Astrocyte of the cerebellum (primary cell): ENCODE results near the gene ATE1.
A peak's percentile ranks its signal among the peaks of the same experiment; 100 is the strongest.

Source experiments
- DNase-seq: peaks from one replicate; pipeline ENCODE4 v3.0.0-alpha.2; 2011; ENCODE audit warnings: low read depth
- H3K4me3 ChIP-seq: 2 replicates; pipeline ENCODE4 v1.5.1; 2011; ENCODE audit warnings: mild to moderate bottlenecking, low read depth, low read length, moderate library complexity
- in situ Hi-C: cut with HindIII; loops from 2 replicates; pipeline ENCODE4 v1.10.0; 2017; ENCODE audit warnings: low sequenced_read_pairs
- TF ChIP-seq, protein P1 (sequence below): IDR thresholded peaks from 2 replicates; pipeline ENCODE4 v1.5.1; 2012; ENCODE audit warnings: low read length, low read depth, moderate library complexity, mild to moderate bottlenecking; ENCODE audit errors: missing control alignments

Gene ATE1

DNA sequence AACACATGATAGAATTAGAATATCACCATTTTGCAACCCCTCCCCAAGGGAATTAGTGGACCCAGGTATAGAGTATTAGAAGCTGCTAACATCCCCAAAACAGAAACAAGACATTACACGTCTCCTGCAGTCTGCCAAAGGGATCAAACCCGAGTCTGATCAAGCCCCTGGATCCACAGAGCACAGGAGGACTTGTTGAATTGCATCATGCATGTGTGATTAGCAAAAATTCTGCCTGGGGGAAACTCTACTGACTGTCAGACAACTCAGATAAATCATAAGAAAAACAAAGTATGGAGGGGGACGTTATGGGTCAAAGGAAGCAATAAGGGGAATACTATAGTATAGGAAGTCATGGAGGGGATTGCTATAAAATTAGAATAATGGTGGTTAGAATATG is 212.8 kb downstream of the ATE1 start:
- in situ Hi-C loops, result no loop called here
- no peak overlapping the region for H3K4me3 ChIP-seq
- TF ChIP-seq, protein P1, sequence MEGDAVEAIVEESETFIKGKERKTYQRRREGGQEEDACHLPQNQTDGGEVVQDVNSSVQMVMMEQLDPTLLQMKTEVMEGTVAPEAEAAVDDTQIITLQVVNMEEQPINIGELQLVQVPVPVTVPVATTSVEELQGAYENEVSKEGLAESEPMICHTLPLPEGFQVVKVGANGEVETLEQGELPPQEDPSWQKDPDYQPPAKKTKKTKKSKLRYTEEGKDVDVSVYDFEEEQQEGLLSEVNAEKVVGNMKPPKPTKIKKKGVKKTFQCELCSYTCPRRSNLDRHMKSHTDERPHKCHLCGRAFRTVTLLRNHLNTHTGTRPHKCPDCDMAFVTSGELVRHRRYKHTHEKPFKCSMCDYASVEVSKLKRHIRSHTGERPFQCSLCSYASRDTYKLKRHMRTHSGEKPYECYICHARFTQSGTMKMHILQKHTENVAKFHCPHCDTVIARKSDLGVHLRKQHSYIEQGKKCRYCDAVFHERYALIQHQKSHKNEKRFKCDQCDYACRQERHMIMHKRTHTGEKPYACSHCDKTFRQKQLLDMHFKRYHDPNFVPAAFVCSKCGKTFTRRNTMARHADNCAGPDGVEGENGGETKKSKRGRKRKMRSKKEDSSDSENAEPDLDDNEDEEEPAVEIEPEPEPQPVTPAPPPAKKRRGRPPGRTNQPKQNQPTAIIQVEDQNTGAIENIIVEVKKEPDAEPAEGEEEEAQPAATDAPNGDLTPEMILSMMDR, result no peak
- no peak for DNase-seq

DNA sequence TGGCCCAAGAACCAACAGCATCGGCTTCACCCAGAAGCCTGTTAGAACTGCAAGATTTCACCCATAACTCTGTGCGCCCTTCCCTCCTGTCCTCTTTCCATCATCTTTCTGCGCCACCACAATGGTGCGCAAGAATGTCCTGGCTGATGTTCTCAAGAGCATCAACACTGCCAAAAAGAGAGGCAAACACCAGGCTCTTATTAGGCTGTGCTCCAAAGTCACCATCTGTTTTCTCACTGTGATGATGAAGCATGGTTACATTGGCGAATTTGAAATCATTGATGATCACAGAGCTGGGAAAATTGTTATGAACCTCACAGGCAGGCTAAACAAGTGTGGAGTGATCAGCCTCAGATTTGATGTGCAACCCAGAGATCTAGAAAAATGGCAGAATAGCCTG is 214.3 kb downstream of the ATE1 start:
- no peak for DNase-seq
- TF ChIP-seq, protein P1, result no peak
- no peak overlapping the region for H3K4me3 ChIP-seq
- in situ Hi-C loops, result no loop called here

DNA sequence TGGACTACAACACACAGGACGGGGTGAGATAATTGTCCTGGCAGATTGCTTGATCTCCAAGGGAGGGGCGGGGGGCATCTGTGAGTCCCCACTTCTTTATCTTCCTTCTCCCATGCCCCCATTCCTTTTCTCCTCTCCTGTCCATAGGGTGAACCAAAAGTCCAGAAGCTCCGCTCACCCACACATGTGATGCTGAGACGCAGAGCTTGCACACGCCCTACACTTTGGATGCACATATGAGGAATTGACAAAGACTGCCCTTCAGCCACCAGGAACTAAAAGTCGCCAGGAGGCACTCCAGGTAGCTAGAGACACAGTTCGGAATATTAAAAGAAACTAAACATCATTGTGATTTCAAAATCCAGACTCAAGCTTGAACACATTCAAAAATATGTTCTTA is 216.9 kb downstream of the ATE1 start:
- in situ Hi-C loops, result no loop called here
- TF ChIP-seq, protein P1, result no peak
- no peak for DNase-seq
- H3K4me3 ChIP-seq, result no peak overlapping the region

DNA sequence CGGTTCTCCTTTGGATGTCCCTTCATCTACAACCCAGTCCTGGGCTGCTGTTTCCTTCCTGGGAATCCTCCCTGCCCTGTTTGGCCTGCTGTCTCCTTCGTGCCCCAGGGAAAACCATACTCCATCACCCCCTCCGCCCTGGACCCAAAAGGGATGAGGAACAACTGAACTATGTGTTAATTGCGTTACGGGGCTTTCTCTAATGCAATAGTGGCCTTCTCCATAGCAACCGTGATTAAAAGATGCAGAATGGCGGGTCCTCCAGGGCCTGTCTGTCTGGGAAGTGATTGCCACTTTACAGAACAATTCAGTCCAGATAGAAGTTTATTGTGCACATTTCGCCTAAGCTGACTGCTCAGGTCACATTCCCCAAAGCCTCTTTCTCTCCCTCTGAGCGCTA is 217.6 kb downstream of the ATE1 start:
- TF ChIP-seq, protein P1, result no peak
- no peak for DNase-seq
- H3K4me3 ChIP-seq, result no peak overlapping the region
- in situ Hi-C loops, result no loop called here

DNA sequence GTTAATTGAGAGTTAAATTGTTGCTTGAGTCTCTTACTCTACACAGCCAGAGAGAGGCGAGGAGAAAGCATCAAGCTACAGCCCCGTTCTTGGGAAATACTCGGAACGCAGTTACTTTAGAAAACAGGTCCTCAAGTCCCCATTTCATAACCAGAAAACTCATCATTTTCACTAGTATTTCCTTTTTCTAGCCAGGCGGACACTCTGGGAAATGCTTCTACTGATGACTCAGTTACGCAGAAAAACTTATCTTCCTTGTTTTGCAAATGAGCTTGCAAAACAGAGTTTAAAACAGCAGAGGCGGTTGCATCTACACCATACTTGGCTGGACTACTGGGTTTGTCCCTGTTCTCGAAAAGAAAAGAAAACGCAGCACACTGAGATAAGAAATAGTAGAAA is 218.2 kb downstream of the ATE1 start:
- TF ChIP-seq, protein P1, result peak; percentile 24
- peak overlapping the region; percentile 5 for H3K4me3 ChIP-seq
- in situ Hi-C loops, result no loop called here
- DNase-seq, result peak; percentile 9

DNA sequence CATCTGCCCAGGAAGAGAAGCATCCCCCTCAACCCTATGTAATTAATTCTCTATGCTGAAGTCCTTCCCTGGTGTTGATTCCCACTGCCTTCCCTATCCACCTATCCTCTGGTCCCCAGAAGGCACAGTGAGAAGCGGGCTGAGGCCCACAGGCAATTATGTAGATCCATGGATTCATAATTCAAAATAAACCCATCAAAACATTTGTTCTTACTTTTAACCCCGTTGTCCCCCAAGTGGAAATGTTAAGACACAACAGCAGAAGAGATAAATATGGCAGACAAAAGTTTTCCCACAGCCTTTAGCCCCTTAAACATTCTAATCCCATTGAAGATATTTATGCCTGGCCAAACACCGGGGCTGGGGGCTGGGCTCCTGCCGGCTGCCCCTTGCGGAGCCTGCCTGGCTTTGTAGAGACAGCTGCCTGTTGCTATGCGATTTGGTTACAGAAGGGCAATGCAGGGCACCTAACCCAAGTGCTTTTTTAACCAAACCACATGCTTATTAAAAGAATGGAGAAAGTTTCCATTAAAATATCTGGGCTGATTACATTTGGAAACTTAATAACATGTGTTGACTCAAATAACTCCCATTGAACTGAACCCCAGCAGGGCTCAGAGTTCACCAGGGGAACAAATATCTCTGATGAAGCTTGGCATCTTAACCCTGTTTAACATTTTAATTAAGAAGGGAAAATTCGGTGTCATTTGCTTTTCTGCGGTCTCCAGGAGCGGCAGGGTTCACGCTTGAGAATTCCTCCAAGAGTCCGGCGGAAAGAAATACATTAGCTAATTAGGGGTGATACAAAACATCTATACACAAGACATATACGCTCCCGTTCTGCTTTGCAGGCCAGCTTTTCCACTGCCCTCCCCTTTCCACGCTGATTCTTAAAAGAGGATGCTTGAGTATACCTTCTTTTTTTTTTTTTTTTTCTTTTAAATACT is 218.8 kb downstream of the ATE1 start:
- no peak for DNase-seq
- TF ChIP-seq, protein P1, result no peak
- in situ Hi-C loops, result no loop called here
- no peak overlapping the region for H3K4me3 ChIP-seq
